KMS-11 (cell line): ENCODE results near the gene TRAPPC2L.

ENCODE experiments used
- H2AFZ ChIP-seq: fragments of 200-600 bp; sonication (generic); 2 replicates; pipeline ENCODE4 v1.6.1; 2016; ENCODE audit warnings: antibody characterized with exemption, mixed run types, low read depth
- H3K27ac ChIP-seq: fragments of 200-600 bp; sonication (generic); 2 replicates; pipeline ENCODE4 v1.6.1; 2016; ENCODE audit warnings: mild to moderate bottlenecking, mixed run types
- H3K27me3 ChIP-seq: fragments of 200-600 bp; sonication (generic); 2 replicates; pipeline ENCODE4 v1.6.1; 2017; ENCODE audit warnings: mild to moderate bottlenecking, low read depth, mixed run types, moderate library complexity; ENCODE audit not compliant: insufficient read depth
- H3K36me3 ChIP-seq: fragments of 200-600 bp; sonication (generic); 2 replicates; pipeline ENCODE4 v1.6.1; 2017; ENCODE audit warnings: mild to moderate bottlenecking, mixed run types; ENCODE audit not compliant: insufficient read depth
- H3K4me1 ChIP-seq: fragments of 200-600 bp; sonication (generic); 2 replicates; pipeline ENCODE4 v1.6.1; 2016; ENCODE audit warnings: mild to moderate bottlenecking, low read depth, mixed run types; ENCODE audit not compliant: poor library complexity, severe bottlenecking
- H3K4me2 ChIP-seq: fragments of 200-600 bp; sonication (generic); 2 replicates; pipeline ENCODE4 v1.7.0; 2016; ENCODE audit warnings: mild to moderate bottlenecking, mixed run types
- H3K4me3 ChIP-seq: fragments of 200-600 bp; sonication (generic); IDR thresholded peaks from 2 replicates; pipeline ENCODE4 v1.6.1; 2017; ENCODE audit warnings: low read depth, low read length, mixed read lengths; ENCODE audit not compliant: insufficient read depth
- H3K79me2 ChIP-seq: fragments of 200-600 bp; sonication (generic); 2 replicates; pipeline ENCODE4 v1.6.1; 2016; ENCODE audit warnings: low read depth, mixed run types; ENCODE audit not compliant: insufficient read depth
- H3K9ac ChIP-seq: fragments of 200-600 bp; sonication (generic); 2 replicates; pipeline ENCODE4 v1.6.1; 2016; ENCODE audit warnings: mild to moderate bottlenecking, mixed run types
- H4K20me1 ChIP-seq: fragments of 200-600 bp; sonication (generic); 2 replicates; pipeline ENCODE4 v1.6.1; 2016; ENCODE audit warnings: mild to moderate bottlenecking, mixed run types; ENCODE audit not compliant: insufficient read depth
- TF ChIP-seq, protein P1 (sequence below): fragments of 200-600 bp; sonication (generic); conservative IDR thresholded peaks from 2 replicates; pipeline ENCODE4 v1.6.1; 2017; ENCODE audit warnings: low read depth, mild to moderate bottlenecking, antibody characterized with exemption, low read length, moderate library complexity, mixed read lengths

The TRAPPC2L gene

GRCh38 chr16:88818575-88818874 is 38.4 kb upstream of the TRAPPC2L start:
- no peak overlapping the region for H3K9ac ChIP-seq
- H4K20me1 ChIP-seq: no peaks in the 10 kb centered on the region
- no peak overlapping the region for H3K27ac ChIP-seq
- no peak overlapping the region for H2AFZ ChIP-seq
- H3K27me3 ChIP-seq: no peaks in the 10 kb centered on the region
- TF ChIP-seq, protein P1, sequence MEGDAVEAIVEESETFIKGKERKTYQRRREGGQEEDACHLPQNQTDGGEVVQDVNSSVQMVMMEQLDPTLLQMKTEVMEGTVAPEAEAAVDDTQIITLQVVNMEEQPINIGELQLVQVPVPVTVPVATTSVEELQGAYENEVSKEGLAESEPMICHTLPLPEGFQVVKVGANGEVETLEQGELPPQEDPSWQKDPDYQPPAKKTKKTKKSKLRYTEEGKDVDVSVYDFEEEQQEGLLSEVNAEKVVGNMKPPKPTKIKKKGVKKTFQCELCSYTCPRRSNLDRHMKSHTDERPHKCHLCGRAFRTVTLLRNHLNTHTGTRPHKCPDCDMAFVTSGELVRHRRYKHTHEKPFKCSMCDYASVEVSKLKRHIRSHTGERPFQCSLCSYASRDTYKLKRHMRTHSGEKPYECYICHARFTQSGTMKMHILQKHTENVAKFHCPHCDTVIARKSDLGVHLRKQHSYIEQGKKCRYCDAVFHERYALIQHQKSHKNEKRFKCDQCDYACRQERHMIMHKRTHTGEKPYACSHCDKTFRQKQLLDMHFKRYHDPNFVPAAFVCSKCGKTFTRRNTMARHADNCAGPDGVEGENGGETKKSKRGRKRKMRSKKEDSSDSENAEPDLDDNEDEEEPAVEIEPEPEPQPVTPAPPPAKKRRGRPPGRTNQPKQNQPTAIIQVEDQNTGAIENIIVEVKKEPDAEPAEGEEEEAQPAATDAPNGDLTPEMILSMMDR: no peak
- H3K4me3 ChIP-seq: no peak overlapping the region
- H3K36me3 ChIP-seq: no peaks in the 10 kb centered on the region
- no peak overlapping the region for H3K4me2 ChIP-seq
- H3K4me1 ChIP-seq: peaks cover 4% of the 10 kb centered on the region
- no peaks in the 10 kb centered on the region for H3K79me2 ChIP-seq

DNA sequence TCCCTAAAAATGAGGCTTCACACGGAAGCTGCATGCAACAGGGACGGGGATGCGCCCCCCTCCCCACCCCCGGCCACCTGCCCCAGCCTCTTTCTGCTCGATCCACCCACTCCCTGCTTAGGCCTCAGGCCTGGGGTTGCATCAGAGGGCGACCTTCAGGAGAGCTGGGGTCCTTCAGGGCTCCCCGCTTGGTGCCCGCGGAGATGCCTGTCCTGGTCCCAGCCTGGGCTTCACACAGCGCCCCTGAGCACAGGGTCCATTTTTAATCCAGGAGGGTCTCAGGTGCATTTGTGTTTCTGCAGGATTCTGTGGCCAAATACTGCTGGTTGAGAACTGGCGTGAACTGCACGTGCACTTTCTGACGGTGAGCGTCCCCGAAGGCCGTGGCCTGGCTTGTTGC is 37.8 kb upstream of the TRAPPC2L start:
- no peaks in the 10 kb centered on the region for H4K20me1 ChIP-seq

DNA sequence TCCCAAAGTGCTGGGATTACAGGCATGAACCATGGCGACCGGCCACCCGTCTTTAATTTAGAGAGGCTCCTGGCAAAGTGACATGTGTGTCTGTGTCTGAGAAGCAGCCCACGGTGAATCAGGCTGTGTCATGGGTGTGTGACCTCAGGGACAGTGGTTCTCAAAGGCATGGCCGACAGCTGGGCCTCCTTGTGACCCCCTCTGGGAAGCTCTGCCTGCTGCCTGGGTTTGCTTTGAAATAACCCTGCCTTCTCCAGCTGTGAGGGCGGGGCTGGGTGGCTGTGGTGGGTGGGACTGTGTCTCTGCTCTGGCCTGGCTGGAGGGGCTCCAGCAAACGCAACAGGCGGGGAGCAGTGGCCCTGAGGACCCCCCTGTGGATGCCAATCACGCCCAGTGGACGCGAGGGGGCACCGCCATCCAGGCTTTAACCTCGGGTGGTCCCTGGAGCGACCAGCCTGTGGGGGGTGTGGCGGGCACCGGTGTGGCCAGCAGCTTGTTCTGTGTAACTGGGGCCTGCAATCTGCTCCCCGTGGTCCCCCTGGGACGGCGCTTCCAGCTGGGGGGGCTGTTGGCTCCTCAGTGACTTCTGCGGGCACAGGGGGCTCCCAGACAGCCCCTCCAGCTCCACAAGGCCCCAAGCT is 36.4 kb upstream of the TRAPPC2L start:
- no peaks in the 10 kb centered on the region for H4K20me1 ChIP-seq
- H3K9ac ChIP-seq: no peak overlapping the region
- no peaks in the 10 kb centered on the region for H3K36me3 ChIP-seq
- no peaks in the 10 kb centered on the region for H3K79me2 ChIP-seq
- no peak overlapping the region for H3K4me2 ChIP-seq
- H3K4me1 ChIP-seq: peaks cover 4% of the 10 kb centered on the region
- H3K27ac ChIP-seq: no peak overlapping the region
- TF ChIP-seq, protein P1: no peak
- no peaks in the 10 kb centered on the region for H3K27me3 ChIP-seq
- H2AFZ ChIP-seq: no peak overlapping the region
- H3K4me3 ChIP-seq: no peak overlapping the region

More for the DNA sequence above, 37.8 kb upstream of the TRAPPC2L start:
- no peak overlapping the region for H2AFZ ChIP-seq
- H3K27me3 ChIP-seq: no peaks in the 10 kb centered on the region
- H3K79me2 ChIP-seq: no peaks in the 10 kb centered on the region
- TF ChIP-seq, protein P1: no peak
- H3K4me2 ChIP-seq: no peak overlapping the region
- no peak overlapping the region for H3K4me3 ChIP-seq
- H3K36me3 ChIP-seq: no peaks in the 10 kb centered on the region
- H3K27ac ChIP-seq: no peak overlapping the region
- no peak overlapping the region for H3K9ac ChIP-seq
- peaks cover 4% of the 10 kb centered on the region for H3K4me1 ChIP-seq

DNA sequence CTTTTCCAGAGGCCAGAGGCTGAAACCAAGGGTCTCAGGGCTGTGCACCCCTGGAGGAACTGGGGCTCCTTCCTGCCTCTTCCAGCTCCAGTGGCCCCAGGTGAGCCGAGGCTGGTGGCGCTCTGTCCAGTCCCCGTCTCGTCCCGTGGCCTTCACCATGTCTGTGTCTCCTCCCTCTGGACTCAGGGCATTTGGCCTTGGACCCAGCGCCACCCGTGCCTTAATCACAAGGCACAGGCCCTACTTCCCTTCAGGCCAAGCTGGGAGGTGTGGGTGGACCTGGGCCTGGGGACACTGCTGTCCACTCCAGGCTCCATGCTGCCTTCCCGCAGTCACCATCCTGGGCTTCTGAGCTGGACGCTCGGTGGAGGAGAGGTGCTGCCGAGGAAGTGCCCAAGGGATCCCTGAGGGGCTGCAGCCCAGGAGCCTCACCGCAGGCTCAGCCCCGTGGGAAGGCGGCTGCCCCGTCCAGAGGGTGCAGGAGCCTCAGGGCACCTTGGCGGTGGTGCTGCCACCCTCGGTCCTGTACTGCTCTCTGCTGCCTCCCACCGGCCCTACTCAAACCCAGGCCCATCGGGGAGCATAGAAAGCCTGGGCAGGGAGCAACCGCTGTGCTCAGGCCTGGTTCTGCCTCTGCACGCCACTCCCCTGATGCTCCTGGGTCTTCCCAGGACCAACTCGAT is 35.6 kb upstream of the TRAPPC2L start:
- H3K4me2 ChIP-seq: no peak overlapping the region
- H2AFZ ChIP-seq: no peak overlapping the region
- H3K79me2 ChIP-seq: no peaks in the 10 kb centered on the region
- H3K4me3 ChIP-seq: no peak overlapping the region
- H3K9ac ChIP-seq: no peak overlapping the region
- no peaks in the 10 kb centered on the region for H3K27me3 ChIP-seq
- no peaks in the 10 kb centered on the region for H3K36me3 ChIP-seq
- H4K20me1 ChIP-seq: no peaks in the 10 kb centered on the region
- TF ChIP-seq, protein P1: no peak
- no peaks in the 10 kb centered on the region for H3K4me1 ChIP-seq
- H3K27ac ChIP-seq: no peak overlapping the region
